Measurements from ENCODE around the gene MMP15. TPM values are rescaled to one million over a fixed set of nuclear protein-coding genes. Genes with fewer than 3 reads are reported as not detected.

Gene MMP15
- total and polyA plus RNA-seq, 2 of the 4 experiments (the other 2 are of a cell fraction): 0.18 to 0.56 TPM

GRCh38 chr16:58038219-58038641, 12.7 kb downstream of the MMP15 start:
- H3K27me3 ChIP-seq (ENCODE audit: control insufficient read depth, insufficient read depth, low read length): peaks cover 9% of the 10 kb centered on the region; the same call in 1 of the 2 replicates
- no peaks in the 10 kb centered on the region for H3K36me3 ChIP-seq (ENCODE audit: control insufficient read depth, insufficient read depth, low read length)
- no peak overlapping the region for H2AK9ac ChIP-seq (replicated peaks; ENCODE audit: low read depth, low read length, poor library complexity)
- no peak overlapping the region for H3K27ac ChIP-seq (ENCODE audit: insufficient read depth, low read length)
- no peak overlapping the region for H4K8ac ChIP-seq (ENCODE audit: low read depth in 2 of 2, low read length in 2 of 2)
- dilution Hi-C loops (cut with HindIII; ENCODE audit: low sequenced_read_pairs, unreplicated experiment): no loop called here
- H2BK120ac ChIP-seq (ENCODE audit: low read depth, low read length): no peak overlapping the region
- no peaks in the 10 kb centered on the region for H3K4me1 ChIP-seq (ENCODE audit: control insufficient read depth, insufficient read depth, low read length)
- H3K79me1 ChIP-seq (ENCODE audit: low read depth in 1 of 2, low read length in 2 of 2): no peaks in the 10 kb centered on the region
- no TSS peak for BruUV-seq (replicated peaks)
- WGBS, 2 experiments (ENCODE audit: extremely low coverage in 2 of 2, insufficient read length in 1 of 2): 86% methylated on average over 12 of the region's 20 CpGs; no CpG with 5 or more reads in 1 of the 2 experiments
- no peak for DNase-seq
- H2AFZ ChIP-seq (replicated peaks; ENCODE audit: low read length, poor library complexity): peak overlapping the region; percentile 51
- no peak overlapping the region for H4K5ac ChIP-seq (ENCODE audit: low read depth, low read length)
- H2BK15ac ChIP-seq (ENCODE audit: low read depth, low read length): no peak overlapping the region
- H3K9me3 ChIP-seq (ENCODE audit: control insufficient read depth, insufficient read depth, low read length): no peaks in the 10 kb centered on the region
- H4K91ac ChIP-seq (ENCODE audit: insufficient read depth, low read depth, low read length): no peak overlapping the region
- in situ Hi-C loops (cut with MboI; ENCODE audit: low sequenced_read_pairs): no loop called here
- H2AK5ac ChIP-seq (ENCODE audit: low read depth, low read length): no peak overlapping the region
- no peaks in the 10 kb centered on the region; the same call in 1 of the 2 replicates for H3K9me1 ChIP-seq (ENCODE audit: insufficient read depth, low read length)
- H2BK5ac ChIP-seq (ENCODE audit: low read depth, low read length, poor library complexity, severe bottlenecking): no peak overlapping the region
- H3K14ac ChIP-seq (replicated peaks; ENCODE audit: low read depth, low read length): no peak overlapping the region
- intact Hi-C loops (cut with micrococcal nuclease): no loop called here
- CTCF ChIA-PET: no interaction called here
- POLR2A ChIA-PET (ENCODE audit: unreplicated experiment): no interaction called here
- no peaks in the 10 kb centered on the region for H4K20me1 ChIP-seq (ENCODE audit: insufficient read depth, low read length)
- H3K56ac ChIP-seq (ENCODE audit: extremely low read depth, insufficient read depth, low read length): no peak overlapping the region
- no peak for ATAC-seq (ENCODE audit: low read depth)
- no peak overlapping the region for H3K18ac ChIP-seq (ENCODE audit: low read depth, low read length)
- no peak overlapping the region for H3K4me2 ChIP-seq (ENCODE audit: low read depth, low read length)
- TF ChIP-seq, protein P1, sequence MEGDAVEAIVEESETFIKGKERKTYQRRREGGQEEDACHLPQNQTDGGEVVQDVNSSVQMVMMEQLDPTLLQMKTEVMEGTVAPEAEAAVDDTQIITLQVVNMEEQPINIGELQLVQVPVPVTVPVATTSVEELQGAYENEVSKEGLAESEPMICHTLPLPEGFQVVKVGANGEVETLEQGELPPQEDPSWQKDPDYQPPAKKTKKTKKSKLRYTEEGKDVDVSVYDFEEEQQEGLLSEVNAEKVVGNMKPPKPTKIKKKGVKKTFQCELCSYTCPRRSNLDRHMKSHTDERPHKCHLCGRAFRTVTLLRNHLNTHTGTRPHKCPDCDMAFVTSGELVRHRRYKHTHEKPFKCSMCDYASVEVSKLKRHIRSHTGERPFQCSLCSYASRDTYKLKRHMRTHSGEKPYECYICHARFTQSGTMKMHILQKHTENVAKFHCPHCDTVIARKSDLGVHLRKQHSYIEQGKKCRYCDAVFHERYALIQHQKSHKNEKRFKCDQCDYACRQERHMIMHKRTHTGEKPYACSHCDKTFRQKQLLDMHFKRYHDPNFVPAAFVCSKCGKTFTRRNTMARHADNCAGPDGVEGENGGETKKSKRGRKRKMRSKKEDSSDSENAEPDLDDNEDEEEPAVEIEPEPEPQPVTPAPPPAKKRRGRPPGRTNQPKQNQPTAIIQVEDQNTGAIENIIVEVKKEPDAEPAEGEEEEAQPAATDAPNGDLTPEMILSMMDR (conservative IDR thresholded peaks at IDR 0.05; ENCODE audit: low read depth, low read length): no peak
- TF ChIP-seq NFE2L2 (IDR thresholded peaks at IDR 0.05; ENCODE audit: low read depth, low read length) (no peak), RAD21 (IDR thresholded peaks at IDR 0.05; ENCODE audit: low read length) (no peak), CEBPB (IDR thresholded peaks at IDR 0.05; ENCODE audit: low read depth, low read length) (no peak), MAFK (IDR thresholded peaks at IDR 0.05; ENCODE audit: low read depth, low read length) (no peak), ELK1 (IDR thresholded peaks at IDR 0.05; ENCODE audit: borderline replicate concordance, low read depth, low read length) (no peak), SMC3 (IDR thresholded peaks at IDR 0.05; ENCODE audit: low read depth, low read length) (no peak)
- no peak overlapping the region for H3K23ac ChIP-seq (ENCODE audit: low read depth, low read length)
- H3K9ac ChIP-seq (ENCODE audit: low read depth, low read length): no peak overlapping the region
- no peak overlapping the region for H2BK20ac ChIP-seq (ENCODE audit: low read depth, low read length)
- no peak overlapping the region for H3K4ac ChIP-seq (ENCODE audit: low read depth, low read length)
- H3K4me3 ChIP-seq (ENCODE audit: insufficient read depth, low read depth, low read length): no peak overlapping the region

All from IMR-90 (cell line).